NK-92 (cell line): ENCODE measurements around the gene ALMS1.
"Not testable (repeated sequence)": the region's sequence is repeated elsewhere in the genome, so short reads cannot be mapped to it uniquely, and the experiment has no call there.

Experiments used
- DNase-seq: peaks from one replicate; lab custom pipeline; 2025; ENCODE audit not compliant: unreplicated experiment; lab: John Stamatoyannopoulos, UW

The ALMS1 gene, protein sequence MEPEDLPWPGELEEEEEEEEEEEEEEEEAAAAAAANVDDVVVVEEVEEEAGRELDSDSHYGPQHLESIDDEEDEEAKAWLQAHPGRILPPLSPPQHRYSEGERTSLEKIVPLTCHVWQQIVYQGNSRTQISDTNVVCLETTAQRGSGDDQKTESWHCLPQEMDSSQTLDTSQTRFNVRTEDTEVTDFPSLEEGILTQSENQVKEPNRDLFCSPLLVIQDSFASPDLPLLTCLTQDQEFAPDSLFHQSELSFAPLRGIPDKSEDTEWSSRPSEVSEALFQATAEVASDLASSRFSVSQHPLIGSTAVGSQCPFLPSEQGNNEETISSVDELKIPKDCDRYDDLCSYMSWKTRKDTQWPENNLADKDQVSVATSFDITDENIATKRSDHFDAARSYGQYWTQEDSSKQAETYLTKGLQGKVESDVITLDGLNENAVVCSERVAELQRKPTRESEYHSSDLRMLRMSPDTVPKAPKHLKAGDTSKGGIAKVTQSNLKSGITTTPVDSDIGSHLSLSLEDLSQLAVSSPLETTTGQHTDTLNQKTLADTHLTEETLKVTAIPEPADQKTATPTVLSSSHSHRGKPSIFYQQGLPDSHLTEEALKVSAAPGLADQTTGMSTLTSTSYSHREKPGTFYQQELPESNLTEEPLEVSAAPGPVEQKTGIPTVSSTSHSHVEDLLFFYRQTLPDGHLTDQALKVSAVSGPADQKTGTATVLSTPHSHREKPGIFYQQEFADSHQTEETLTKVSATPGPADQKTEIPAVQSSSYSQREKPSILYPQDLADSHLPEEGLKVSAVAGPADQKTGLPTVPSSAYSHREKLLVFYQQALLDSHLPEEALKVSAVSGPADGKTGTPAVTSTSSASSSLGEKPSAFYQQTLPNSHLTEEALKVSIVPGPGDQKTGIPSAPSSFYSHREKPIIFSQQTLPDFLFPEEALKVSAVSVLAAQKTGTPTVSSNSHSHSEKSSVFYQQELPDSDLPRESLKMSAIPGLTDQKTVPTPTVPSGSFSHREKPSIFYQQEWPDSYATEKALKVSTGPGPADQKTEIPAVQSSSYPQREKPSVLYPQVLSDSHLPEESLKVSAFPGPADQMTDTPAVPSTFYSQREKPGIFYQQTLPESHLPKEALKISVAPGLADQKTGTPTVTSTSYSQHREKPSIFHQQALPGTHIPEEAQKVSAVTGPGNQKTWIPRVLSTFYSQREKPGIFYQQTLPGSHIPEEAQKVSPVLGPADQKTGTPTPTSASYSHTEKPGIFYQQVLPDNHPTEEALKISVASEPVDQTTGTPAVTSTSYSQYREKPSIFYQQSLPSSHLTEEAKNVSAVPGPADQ (N-terminal part only)

GRCh38 chr2:73385504-73386341 lies at the start of gene ALMS1:
ALMS1 (plus strand) TSS chr2:73385836; CDS start chr2:73385869, 33 bp downstream.
- peak; percentile 21 for DNase-seq

DNA sequence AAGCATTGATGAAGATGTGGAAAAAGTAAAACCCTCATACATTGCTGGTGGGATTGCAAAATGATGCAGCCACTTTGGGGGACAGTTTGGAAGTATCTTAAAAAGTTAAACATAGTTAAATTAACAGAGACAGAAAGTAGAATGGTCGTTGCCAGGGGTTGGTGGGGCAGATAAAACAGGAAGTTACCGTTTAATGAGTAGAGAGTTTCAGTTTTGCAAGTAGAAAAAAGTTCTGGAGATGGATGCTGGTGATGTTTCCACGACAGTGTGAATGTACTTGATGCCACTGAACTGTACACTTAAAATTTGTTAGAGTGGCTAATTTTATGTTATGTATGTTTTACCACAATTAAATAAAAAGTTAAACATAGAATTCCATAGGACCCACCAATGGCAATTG lies 47.8 kb upstream of the ALMS1 start:
- no peak for DNase-seq

DNA sequence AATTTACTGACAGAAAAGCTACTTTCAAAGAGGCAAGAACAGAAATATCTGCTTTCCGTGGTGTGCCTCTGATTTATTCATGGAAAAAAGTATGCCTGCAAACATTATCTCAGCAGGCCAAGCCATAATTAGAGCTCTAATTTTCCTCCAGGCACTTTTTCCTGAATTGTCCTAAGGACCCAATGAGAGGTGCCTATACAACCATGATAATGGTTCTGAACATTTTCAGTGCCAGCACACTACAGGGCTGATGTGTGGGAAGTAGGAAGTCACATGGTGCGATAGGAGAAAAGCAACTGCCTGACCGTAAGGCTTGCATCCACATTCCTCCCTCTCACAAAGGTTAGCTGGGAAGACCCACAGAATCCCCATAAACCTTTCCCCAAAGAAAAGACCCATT lies 46.4 kb upstream of the ALMS1 start:
- DNase-seq = no peak

GRCh38 chr2:73341039-73341438 lies 44.6 kb upstream of the ALMS1 start:
- no peak for DNase-seq

DNA sequence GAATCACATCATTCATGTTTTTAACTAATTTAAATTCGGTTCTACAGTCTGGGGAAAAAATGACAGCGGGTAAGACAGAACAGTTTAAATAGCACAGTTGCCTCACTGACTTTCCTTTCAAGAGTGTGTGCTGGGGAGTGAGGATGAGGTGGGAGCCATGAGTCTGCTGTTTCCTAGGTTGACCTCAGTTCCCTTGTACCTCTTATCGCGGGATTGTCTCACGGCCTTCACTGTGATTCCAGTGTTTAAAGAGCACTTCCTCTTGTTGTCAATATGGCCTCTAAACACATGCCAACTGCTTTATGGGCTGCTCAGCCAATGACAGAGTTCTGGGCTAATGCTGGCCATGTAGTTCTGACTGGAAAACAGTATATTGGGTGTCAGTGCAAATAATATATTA lies 41.6 kb upstream of the ALMS1 start:
- no peak for DNase-seq

DNA sequence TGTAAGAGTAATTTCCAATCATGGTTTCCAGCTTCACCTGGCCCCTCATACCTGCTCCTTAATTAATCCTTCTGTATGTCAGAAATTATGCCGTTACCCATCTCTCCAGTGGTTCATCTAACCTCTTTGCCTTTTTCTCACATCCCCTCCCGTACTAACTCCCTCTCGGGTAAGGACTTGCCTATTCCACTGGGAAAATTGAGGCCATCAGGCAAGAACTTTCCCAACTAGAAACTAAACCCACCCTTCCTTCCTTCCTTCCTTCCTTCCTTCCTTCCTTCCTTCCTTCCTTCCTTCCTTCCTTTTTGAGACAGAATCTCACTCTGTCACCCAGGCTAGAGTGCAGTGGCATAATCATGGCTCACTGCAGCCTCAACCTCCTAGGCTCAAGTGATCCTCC lies 40.9 kb upstream of the ALMS1 start:
- not testable (repeated sequence) for DNase-seq

- DNase-seq = no peak
These were observed 35.5 kb upstream of the ALMS1 start for GRCh38 chr2:73350035-73350691.

DNA sequence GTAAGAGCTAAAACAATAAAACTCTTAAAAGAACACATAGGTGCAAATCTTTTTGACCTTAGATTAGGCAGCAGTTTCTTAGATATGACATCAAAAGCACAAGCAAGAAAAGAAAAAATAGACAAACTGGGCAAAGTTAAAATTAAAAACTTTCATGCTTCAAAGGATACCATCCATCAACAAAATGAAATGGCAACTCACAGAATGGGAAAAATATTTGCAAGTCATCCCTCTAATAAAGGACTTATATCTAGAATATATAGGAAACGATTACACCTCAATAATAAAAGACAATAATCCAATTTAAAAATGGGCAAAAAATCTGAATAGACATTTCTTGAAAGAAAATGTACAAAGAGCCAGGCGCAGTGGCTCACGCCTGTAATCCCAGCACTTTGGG lies 29.5 kb upstream of the ALMS1 start:
- DNase-seq = no peak

- DNase-seq = no peak
These were observed 25.5 kb upstream of the ALMS1 start for GRCh38 chr2:73359915-73360697.

GRCh38 chr2:73366060-73366459 lies 19.6 kb upstream of the ALMS1 start:
- no peak for DNase-seq

DNA sequence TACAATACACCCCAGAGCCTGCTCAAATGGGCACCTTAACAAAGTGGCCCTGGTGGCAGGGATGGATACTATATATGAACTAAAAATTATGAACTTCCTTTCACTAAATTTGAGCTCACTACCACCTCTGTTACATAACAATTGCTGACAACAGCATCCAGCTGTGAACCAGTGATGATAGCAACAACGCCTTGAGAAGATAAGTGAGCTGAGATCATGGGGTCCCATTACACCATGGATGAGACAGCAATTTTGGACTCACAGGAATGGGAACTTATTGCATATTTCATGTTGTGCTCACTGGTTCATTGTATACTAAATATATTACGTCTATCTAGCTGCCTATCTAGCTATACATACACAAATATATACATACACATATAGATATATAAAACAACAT lies 16.9 kb upstream of the ALMS1 start:
- no peak for DNase-seq

- DNase-seq = no peak
These were observed 15.3 kb upstream of the ALMS1 start for GRCh38 chr2:73370348-73370747.

- no peak for DNase-seq
These were observed 12.3 kb upstream of the ALMS1 start for GRCh38 chr2:73373344-73373743.

DNA sequence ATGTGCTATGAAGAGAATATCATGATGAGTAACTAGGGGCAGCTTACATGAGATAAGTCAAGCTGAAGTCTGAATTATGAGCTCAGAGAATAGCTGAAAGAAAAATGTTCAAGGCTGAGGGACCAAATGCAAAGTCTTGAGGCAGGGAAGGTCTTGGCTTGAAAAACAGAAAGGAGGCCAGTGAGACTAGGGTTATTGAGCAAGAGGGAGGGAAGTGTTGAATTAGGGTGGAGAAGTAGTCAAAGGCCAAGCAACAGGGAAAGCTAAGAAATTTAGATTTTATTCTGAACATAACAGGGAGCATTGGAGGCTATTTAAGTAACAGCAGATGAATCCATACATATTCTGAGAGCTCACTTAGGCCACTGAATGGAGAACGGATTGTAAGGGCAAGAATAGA lies 11.4 kb upstream of the ALMS1 start:
- no peak for DNase-seq

DNA sequence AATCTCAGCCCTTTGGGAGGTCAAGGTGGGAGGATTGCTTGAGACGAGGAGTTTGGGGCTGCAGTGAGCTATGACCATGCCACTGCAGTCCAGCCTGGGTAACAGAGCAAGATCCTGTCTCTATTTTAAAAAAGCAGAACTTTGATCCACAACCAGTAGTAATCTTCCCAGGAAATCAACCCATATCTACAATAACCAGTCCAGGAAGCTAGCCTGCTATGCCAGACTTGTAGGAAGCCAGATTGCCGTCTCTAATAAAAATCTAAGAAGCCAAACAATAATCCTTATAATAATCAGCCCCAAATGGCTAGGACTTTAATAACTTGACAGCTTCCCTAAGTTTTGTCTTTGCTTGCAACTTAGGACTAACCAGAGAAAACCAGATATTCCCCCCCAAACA lies 9.0 kb upstream of the ALMS1 start:
- no peak for DNase-seq

DNA sequence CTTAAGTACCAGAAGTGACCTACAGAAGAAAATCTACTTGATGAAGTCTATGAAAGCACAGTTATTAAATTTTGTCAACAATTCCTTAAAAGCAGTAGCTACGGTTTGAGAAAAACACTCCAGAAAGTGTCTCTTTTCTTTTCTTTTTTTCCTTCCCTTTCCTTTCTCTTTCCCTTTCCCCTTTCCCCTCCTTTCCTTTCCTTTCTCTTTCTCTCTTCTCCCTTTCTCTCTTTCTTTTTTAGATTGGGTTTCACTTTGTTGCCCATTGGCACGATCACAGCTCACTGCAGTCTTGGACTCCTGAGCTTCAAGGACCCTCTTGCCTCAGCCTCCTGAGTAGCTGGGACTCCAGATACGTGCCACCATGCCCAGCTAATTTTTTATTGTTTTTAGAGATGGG lies 2.6 kb upstream of the ALMS1 start:
- no peak for DNase-seq

- no peak for DNase-seq
These were observed 523 bp upstream of the ALMS1 start for GRCh38 chr2:73385123-73385503.

- no peak for DNase-seq
These were observed 769 bp downstream of the ALMS1 start for GRCh38 chr2:73386342-73386868.
